Endothelial cell of umbilical vein (primary cell): ENCODE results near the gene SMPX. TPM values are rescaled to one million over a fixed set of nuclear protein-coding genes. Genes with fewer than 3 reads are reported as not detected.

Source experiments
- BruUV-seq: library from RNA; stranded (reverse); fragments of 400-500 nt; replicated peaks from 2 replicates; lab custom pipeline; 2021; lab: Mats Ljungman, UMichigan
- CTCF ChIA-PET: fragments of 300-600, 350-600 bp; sonication (Branson Sonifier 250); formaldehyde crosslinking; loops from one replicate; lab custom pipeline; 2021; ENCODE audit warnings: antibody characterized with exemption, inconsistent platforms; lab: Charles Lee
- POLR2A ChIA-PET: fragments of 300-600, 350-600 bp; sonication (Branson Sonifier 250); formaldehyde crosslinking; loops from one replicate; lab custom pipeline; 2021; ENCODE audit warnings: antibody characterized with exemption, inconsistent platforms; lab: Charles Lee
- DNase-seq: peaks from one replicate; pipeline ENCODE4 v3.0.0-alpha.2; 2011; ENCODE audit warnings: low read depth, low spot score
- FAIRE-seq: peaks from 2 replicates; lab custom pipeline; 2011; peaks lifted over from hg19 to GRCh38; lab: Jason Lieb, UNC
- H2AFZ ChIP-seq: 2 replicates; pipeline ENCODE4 v1.6.0; 2012; ENCODE audit warnings: low read depth, low read length, control low read depth, inconsistent platforms
- H3K27ac ChIP-seq: 2 replicates; pipeline ENCODE4 v1.5.1; 2011; ENCODE audit warnings: low read depth, mild to moderate bottlenecking, control low read depth, low read length, moderate library complexity; ENCODE audit not compliant: insufficient read depth
- H3K27me3 ChIP-seq, 2 experiments: 2 replicates each; pipeline versions ENCODE4 v1.6.0 to v1.6.1; 2011; ENCODE audit warnings: low read length in 2 of 2, mixed read lengths in 1 of 2; ENCODE audit not compliant: control insufficient read depth in 2 of 2, insufficient read depth in 2 of 2
- H3K36me3 ChIP-seq, 2 experiments: 2 replicates in 1 of 2; 3 replicates in 1 of 2; pipeline ENCODE4 v1.5.1; 2011; ENCODE audit warnings: low read length in 2 of 2, mild to moderate bottlenecking in 1 of 2, moderate library complexity in 1 of 2; ENCODE audit not compliant: control insufficient read depth in 2 of 2, insufficient read depth in 2 of 2; ENCODE audit errors: extremely low read depth in 1 of 2
- H3K4me1 ChIP-seq: 3 replicates; pipeline ENCODE4 v1.5.1; 2011; ENCODE audit warnings: mild to moderate bottlenecking, low read length; ENCODE audit not compliant: control insufficient read depth, insufficient read depth; ENCODE audit errors: extremely low read depth
- H3K4me2 ChIP-seq: 2 replicates; pipeline ENCODE4 v1.6.1; 2011; ENCODE audit warnings: low read length, control low read depth, mixed read lengths; ENCODE audit not compliant: insufficient read depth
- H3K4me3 ChIP-seq, 3 experiments: fragments of 200-600 bp in 1 of 3; sonication (generic), shearing (Covaris generic) in 1 of 3; replicated peaks in 1 of 3; 2 replicates each; pipeline ENCODE4 v1.5.1; 2011 to 2016; ENCODE audit warnings: control low read depth in 3 of 3, low read length in 3 of 3, mild to moderate bottlenecking in 2 of 3, inconsistent platforms in 1 of 3, low read depth in 1 of 3, moderate library complexity in 1 of 3; ENCODE audit not compliant: insufficient read depth in 1 of 3
- H3K79me2 ChIP-seq: 2 replicates; pipeline ENCODE4 v1.6.0; 2012; ENCODE audit warnings: low read length, inconsistent platforms; ENCODE audit not compliant: control insufficient read depth, insufficient read depth
- H3K9ac ChIP-seq: replicated peaks from 2 replicates; pipeline ENCODE3; 2011; ENCODE audit warnings: low read length, control low read depth; ENCODE audit not compliant: insufficient read depth; ENCODE audit errors: extremely low read depth
- H3K9me1 ChIP-seq: replicated peaks from 3 replicates; pipeline ENCODE4 v1.6.0; 2011; ENCODE audit warnings: mild to moderate bottlenecking, low read length; ENCODE audit not compliant: control insufficient read depth, insufficient read depth; ENCODE audit errors: extremely low read depth
- H3K9me3 ChIP-seq: replicated peaks from 2 replicates; pipeline ENCODE4 v1.5.1; 2012; ENCODE audit warnings: low read length, inconsistent platforms; ENCODE audit not compliant: control insufficient read depth, insufficient read depth
- H4K20me1 ChIP-seq: replicated peaks from 2 replicates; pipeline ENCODE3; 2011; ENCODE audit warnings: mild to moderate bottlenecking, low read length; ENCODE audit not compliant: control insufficient read depth, insufficient read depth; ENCODE audit errors: extremely low read depth
- CTCF ChIP-seq, 2 donors: IDR thresholded peaks; 1 replicate in 1 of 2; 2 replicates in 1 of 2; pipeline ENCODE4 v1.5.1; 2011; ENCODE audit warnings: low read length in 2 of 2, mild to moderate bottlenecking in 2 of 2, moderate library complexity in 2 of 2, control low read depth in 1 of 2, inconsistent platforms in 1 of 2, low read depth in 1 of 2; ENCODE audit not compliant: insufficient read depth in 1 of 2; ENCODE audit errors: extremely low read depth in 1 of 2
- EZH2 ChIP-seq: IDR thresholded peaks from 2 replicates; pipeline ENCODE4 v1.6.1; 2012; ENCODE audit warnings: borderline replicate concordance, low read depth, mild to moderate bottlenecking, moderate library complexity, low read length, inconsistent platforms; ENCODE audit not compliant: severe bottlenecking
- FOS ChIP-seq: IDR thresholded peaks from 2 replicates; pipeline ENCODE4 v1.6.1; 2011; ENCODE audit warnings: mild to moderate bottlenecking, low read length, moderate library complexity, borderline replicate concordance; ENCODE audit not compliant: insufficient read depth
- GATA2 ChIP-seq: IDR thresholded peaks from 2 replicates; pipeline ENCODE4 v1.7.0; 2011; ENCODE audit warnings: low read depth, mild to moderate bottlenecking, moderate library complexity, mixed read lengths, low read length; ENCODE audit not compliant: insufficient read length, insufficient read depth
- JUN ChIP-seq: IDR thresholded peaks from 2 replicates; pipeline ENCODE4 v1.6.1; 2011; ENCODE audit warnings: borderline replicate concordance, low read depth; ENCODE audit not compliant: insufficient read length, insufficient read depth
- MAX ChIP-seq: IDR thresholded peaks from 2 replicates; pipeline ENCODE4 v1.6.1; 2011; ENCODE audit not compliant: insufficient read depth, insufficient read length
- MYC ChIP-seq: IDR thresholded peaks from one replicate; pipeline ENCODE4 v1.6.1; 2011; ENCODE audit warnings: mild to moderate bottlenecking, low read depth, low read length
- POLR2A ChIP-seq: IDR thresholded peaks from 2 replicates; pipeline ENCODE4 v1.6.1; 2012; ENCODE audit warnings: low read depth, mild to moderate bottlenecking, control low read depth, low read length
- POLR2AphosphoS5 ChIP-seq: IDR thresholded peaks from 2 replicates; pipeline ENCODE4 v1.6.1; 2012; ENCODE audit warnings: low read depth, mild to moderate bottlenecking, control low read depth, low read length, moderate library complexity; ENCODE audit not compliant: insufficient read depth
- dilution Hi-C: fragments of 300-500 bp; cut with MboI; formaldehyde crosslinking; loops from one replicate; pipeline ENCODE4 v1.15.0; 2019; ENCODE audit warnings: low sequenced_read_pairs; ENCODE audit not compliant: extremely low pct_ligation_motif_present
- intact Hi-C: fragments of 100-400 bp; cut with micrococcal nuclease; formaldehyde crosslinking; loops from one replicate; pipeline ENCODE4 v1.10.0; 2022
- polyA plus RNA-seq, 4 experiments: library from polyadenylated mRNA; depleted of rRNA in 3 of 4; stranded (reverse) in 3 of 4; unstranded in 1 of 4; fragments of >200 nt; gene quantifications; 2 replicates each; pipeline versions ENCODE4 v1.2.1 to v1.2.3, GENCODE V29; 2011 to 2012; ENCODE audit warnings: missing spikeins in 1 of 4
- total RNA-seq: library from RNA; stranded (reverse); gene quantifications from 2 replicates; pipeline ENCODE4 v1.2.3, GENCODE V29; 2021

SMPX gene
- total and polyA plus RNA-seq, 2 donors (not counting 3 experiments of a cell fraction or from before 2014, with no cell fraction given): not detected

DNA sequence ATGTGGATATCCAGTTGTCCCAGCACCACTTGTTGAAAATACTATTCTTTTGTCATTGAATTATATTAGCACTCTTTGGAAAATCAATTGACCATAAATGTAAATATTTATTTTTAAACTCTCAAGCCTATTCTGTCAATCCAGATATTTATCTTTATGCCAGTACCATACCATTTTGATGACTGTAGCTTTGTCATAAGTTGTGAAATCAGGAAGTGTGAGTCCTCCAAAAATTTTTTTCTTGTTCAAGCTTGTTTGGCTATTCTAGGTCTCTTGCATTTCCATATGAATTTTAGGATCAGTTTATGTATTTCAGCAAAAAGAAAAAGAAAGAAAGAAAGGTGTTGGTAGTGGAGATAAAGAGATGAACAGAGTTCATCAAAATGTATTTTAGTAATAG lies 8.2 kb upstream of the SMPX start:
- DNase-seq: no peak
- dilution Hi-C loops (no loop called here), intact Hi-C loops (no loop called here)
- Histone ChIP-seq H3K9me3 (no peaks in the 10 kb centered on the region), H4K20me1 (no peaks in the 10 kb centered on the region), H3K36me3 (no peaks in the 10 kb centered on the region), H3K9ac (no peak overlapping the region), H2AFZ (no peak overlapping the region), H3K4me3 (no peak overlapping the region), H3K27me3 (no peaks in the 10 kb centered on the region), H3K79me2 (no peaks in the 10 kb centered on the region), H3K4me2 (no peak overlapping the region), H3K4me1 (no peaks in the 10 kb centered on the region), H3K27ac (no peak overlapping the region), H3K9me1 (no peaks in the 10 kb centered on the region)
- ChIA-PET CTCF (no interaction called here), POLR2A (no interaction called here)
- FAIRE-seq: no peak
- TF ChIP-seq EZH2 (no peak), FOS (no peak), MYC (no peak), POLR2A (no peak), MAX (no peak), POLR2AphosphoS5 (no peak), GATA2 (no peak), CTCF (IDR thresholded peaks at IDR 0.05; ENCODE audit: extremely low read depth in 1 of 2, insufficient read depth in 1 of 2, low read depth in 1 of 2, low read length in 2 of 2) (no peak), JUN (no peak)
- BruUV-seq: no TSS peak
